NCI-H510A treated with DMSO at 0.1 percent for 48 hours (cell line): ENCODE measurements around the gene CASP5.

Experiments
- DNase-seq: peaks from one replicate; lab custom pipeline; 2025; lab: John Stamatoyannopoulos, UW

The CASP5 gene

DNA sequence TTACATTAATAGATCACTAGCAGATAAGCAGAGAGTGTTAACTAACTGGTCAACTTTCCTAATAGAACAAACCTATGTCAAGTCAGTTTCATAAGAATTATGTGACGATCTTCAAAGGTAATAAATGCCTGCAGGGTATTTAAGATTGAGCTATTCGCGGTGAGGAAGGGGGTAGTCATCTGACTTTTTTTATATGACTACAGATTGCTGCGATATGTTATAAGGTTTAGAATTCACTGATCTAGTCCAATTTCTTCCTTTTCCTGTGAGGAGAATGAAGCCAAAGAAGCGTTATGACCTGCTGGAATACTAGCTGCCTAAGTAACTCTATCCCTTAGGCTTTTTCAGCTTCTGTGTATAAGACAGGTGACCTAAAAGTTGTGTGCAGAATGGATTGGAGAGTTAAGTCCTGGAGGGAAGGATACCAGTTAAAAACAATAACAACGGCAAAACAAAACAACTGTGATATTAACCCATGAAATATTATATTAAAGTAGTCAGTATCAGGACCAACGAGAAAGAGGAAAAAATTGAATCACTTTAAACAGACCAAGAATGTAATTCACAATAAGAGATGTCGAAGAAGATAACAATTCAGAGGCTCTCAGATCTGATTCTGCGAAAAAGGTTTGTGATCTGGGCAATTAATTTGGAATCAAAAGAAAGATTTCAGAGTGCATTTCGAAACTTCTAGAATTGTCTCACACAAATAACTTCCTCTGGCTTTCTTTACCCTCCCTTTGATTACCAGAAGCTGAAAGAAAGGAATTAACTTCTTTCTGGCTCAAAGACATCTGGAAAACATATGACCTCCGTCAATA lies 55.2 kb downstream of the CASP5 start:
- DNase-seq, result peak; percentile 25

DNA sequence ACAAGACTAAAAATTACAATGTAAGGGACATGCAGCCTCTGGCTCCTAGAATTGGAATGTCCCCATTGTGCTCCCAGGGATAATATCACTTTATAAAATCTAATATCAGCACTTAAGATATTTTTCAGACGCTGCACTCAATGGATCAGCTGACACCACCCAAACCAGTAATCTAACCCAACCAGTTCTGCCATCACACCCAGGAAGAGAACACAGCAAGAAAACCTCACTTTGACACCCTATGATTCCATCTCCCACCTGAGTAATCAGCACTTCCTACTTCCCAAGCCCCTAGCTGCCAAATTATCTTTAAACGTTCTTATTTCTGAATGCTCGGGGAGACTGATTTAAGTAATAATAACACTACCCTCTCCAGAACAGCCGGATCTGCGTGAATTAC lies 57.2 kb downstream of the CASP5 start:
- DNase-seq, result no peak

- no peak for DNase-seq
Measured at GRCh38 chr11:104964247-104964646, 58.7 kb downstream of the CASP5 start.

DNA sequence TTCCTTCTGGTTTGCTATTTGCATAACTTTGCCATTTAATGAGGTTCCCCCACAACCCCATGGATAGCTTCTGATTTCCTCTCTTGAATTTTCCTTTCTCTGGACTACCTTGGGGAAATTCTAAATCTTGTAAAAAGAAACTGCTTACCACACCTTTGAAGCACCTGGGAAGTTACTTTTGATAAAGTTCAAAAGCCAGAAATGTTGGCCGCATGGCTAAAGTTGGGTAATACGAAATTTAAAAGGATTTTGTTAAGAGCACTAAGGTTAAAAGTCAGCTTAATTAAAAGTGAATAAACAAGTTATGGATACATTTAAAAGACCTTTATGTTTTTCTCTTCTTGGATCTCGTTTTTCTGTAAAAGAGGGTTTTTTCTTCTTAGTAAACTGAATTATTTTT lies 60.1 kb downstream of the CASP5 start:
- no peak for DNase-seq

GRCh38 chr11:104957280-104957679 lies 65.7 kb downstream of the CASP5 start:
- no peak for DNase-seq

DNA sequence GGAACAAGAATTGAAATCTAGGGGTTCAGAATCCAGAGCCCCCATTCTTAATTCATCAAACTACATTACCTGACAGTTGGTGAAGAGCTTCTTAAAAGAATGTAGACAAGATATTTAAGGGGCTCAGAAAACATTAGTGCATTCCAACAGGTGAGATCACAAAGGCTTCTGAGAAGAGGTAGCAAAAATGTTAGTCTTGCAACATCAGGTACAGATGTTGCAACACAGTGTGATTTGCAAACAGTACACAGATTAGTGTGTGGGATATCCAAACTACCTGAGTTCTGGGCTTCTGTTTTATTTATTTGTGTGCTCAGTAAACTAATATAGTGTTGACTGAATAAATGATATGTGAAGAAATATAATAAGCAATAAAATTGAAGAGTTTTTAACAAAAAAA lies 66.4 kb downstream of the CASP5 start:
- DNase-seq, result no peak

- DNase-seq, result peak; percentile 26
Measured at GRCh38 chr11:104946907-104947306, 76.1 kb downstream of the CASP5 start.
